IMR-90 (cell line): ENCODE measurements around the gene DGAT2.

Source experiments
- CEBPB ChIP-seq: IDR thresholded peaks from 2 replicates; pipeline ENCODE4 v1.6.1; 2012; ENCODE audit warnings: low read depth, low read length, improper control_type of control experiment
- CTCF ChIP-seq: conservative IDR thresholded peaks from 2 replicates; pipeline ENCODE4 v1.5.1; 2012; ENCODE audit warnings: mild to moderate bottlenecking, low read depth, low read length, improper control_type of control experiment
- ELK1 ChIP-seq: fragments of 150-350 bp; IDR thresholded peaks from 2 replicates; pipeline ENCODE4 v1.6.1; 2016; ENCODE audit warnings: low read depth, mild to moderate bottlenecking, low read length, moderate library complexity, borderline replicate concordance
- FOS ChIP-seq: fragments of 150-350 bp; IDR thresholded peaks from 2 replicates; pipeline ENCODE4 v1.6.1; 2016; ENCODE audit warnings: low read depth, low read length
- RCOR1 ChIP-seq: IDR thresholded peaks from 2 replicates; pipeline ENCODE4 v1.6.1; 2012; ENCODE audit warnings: mild to moderate bottlenecking, low read length, improper control_type of control experiment; ENCODE audit not compliant: insufficient replicate concordance

- TF ChIP-seq CTCF (no peak), CEBPB (no peak), ELK1 (no peak), RCOR1 (no peak), FOS (no peak)
Measured at GRCh38 chr11:75767793-75768111, 826 bp upstream of the DGAT2 start.
